Activated CD8-positive, alpha-beta memory T cell treated with anti-CD3 and anti-CD28 coated beads, Interleukin-2, amount 50 U/mL, for 48 hours (primary cell): ENCODE data around the gene SCTR.
"Not testable (repeated sequence)": the region's sequence is repeated elsewhere in the genome, so short reads cannot be mapped to it uniquely, and the experiment has no call there.

ENCODE experiments used
- DNase-seq: peaks from one replicate; pipeline ENCODE4 v3.0.0-alpha.2; 2020

Gene SCTR

GRCh38 chr2:119405151-119405550, 119.1 kb downstream of the SCTR start:
- no peak for DNase-seq

GRCh38 chr2:119403618-119404017, 120.7 kb downstream of the SCTR start:
- not testable (repeated sequence) for DNase-seq

- no peak for DNase-seq
These were observed 121.4 kb downstream of the SCTR start for GRCh38 chr2:119402645-119403560.

- DNase-seq = no peak
These were observed 122.2 kb downstream of the SCTR start for GRCh38 chr2:119402106-119402505.

- DNase-seq = no peak
These were observed 127.1 kb downstream of the SCTR start for GRCh38 chr2:119397196-119397595.

- no peak for DNase-seq
These were observed 130.1 kb downstream of the SCTR start for GRCh38 chr2:119393971-119394748.
